8988T (cell line): ENCODE results near the gene RTTN.
"Not testable (repeated sequence)": the region's sequence is repeated elsewhere in the genome, so short reads cannot be mapped to it uniquely, and the experiment has no call there.

Experiments
- DNase-seq: peaks from one replicate; pipeline ENCODE4 v3.0.0; 2011

RTTN gene

DNA sequence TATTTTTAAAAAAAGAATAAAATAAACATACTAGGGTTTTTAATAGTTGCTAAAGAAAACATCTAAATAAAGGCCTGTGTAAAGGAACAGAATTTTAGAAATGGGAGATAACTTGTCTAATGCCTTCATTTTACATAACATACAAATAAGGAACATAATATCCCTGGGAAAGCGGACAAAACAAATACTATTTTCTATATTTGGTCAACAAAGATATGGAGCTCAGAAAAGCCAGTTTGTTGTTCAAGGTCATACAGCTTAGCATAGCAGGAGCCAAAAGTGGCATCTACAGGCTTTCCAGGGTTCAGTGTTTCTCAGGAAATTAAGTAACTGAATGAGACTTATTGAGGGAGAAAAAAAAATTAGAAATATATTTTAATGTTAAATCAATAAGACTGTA lies 184.4 kb downstream of the RTTN start:
- no peak for DNase-seq

DNA sequence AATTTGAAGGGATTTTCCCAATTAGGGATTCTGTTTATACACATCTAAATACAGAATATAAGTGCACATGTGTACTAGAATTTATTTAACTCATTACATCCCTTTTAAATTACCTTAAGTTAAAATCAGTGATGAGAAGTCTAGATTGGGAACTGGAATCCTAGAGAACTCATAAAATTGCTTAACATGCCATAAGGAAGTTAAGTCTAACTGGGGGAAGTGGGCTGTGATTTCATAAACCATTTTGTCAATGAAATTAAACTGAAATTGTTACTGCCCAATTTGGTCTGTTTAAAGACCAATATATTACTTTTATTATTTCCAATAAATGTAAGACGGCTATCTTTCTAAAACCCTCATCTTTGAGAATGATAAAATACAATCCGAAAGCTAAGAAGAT lies 185.5 kb downstream of the RTTN start:
- no peak for DNase-seq

DNA sequence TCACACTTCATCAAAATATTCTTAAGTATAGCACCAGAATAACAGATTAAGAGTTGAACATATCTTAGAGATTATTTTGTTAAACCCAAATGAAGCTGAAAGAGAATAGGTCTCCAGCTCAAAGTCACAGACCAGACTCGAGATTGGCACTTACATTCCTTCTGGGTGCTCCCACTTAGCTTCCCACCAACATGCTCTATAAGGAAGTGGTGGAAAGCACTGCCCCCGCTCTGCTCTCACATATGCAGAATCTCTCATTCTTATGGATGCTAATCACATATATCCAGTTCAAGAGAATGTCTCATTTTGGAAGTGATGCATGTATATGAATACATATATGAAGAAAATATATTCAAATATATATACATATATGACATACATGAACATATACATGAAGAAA lies 186.4 kb downstream of the RTTN start:
- DNase-seq: no peak

DNA sequence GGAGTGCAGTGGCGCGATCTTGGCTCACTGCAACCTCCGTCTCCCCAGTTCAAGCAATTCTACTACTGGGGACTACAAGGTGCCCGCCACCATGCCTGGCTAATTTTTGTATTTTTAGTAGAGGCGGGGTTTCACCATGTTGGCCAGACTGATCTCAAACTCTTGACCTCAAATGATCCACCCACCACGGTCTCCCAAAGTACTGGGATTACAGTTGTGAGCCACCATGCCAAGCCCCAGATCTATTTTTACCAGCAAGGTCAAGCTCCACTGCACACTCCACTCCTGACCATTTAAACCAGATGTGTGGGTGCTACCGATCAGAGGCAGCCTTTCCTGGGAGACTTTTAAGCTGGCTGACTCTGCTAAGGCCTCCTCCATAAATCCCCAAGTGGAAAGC lies 190.4 kb downstream of the RTTN start:
- no peak for DNase-seq

DNA sequence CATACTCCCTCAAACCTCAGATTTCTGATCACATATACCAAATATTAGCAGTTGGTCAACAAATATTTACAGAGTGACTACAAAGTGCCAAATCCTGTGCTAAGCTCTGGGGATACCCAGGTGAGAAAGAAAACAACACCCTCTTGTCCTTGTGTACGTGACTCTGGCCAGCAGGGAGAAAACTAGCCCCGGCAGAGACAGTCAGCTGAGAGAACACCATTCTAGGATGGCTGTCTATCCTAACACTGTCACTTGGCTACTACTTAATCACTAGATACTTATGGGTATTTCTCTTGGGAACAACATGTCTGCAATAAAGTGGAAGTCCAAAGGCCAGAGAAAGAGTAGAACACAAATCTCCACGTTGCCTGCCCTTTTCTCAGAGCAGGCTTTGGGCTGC lies 199.9 kb downstream of the RTTN start:
- DNase-seq: no peak

DNA sequence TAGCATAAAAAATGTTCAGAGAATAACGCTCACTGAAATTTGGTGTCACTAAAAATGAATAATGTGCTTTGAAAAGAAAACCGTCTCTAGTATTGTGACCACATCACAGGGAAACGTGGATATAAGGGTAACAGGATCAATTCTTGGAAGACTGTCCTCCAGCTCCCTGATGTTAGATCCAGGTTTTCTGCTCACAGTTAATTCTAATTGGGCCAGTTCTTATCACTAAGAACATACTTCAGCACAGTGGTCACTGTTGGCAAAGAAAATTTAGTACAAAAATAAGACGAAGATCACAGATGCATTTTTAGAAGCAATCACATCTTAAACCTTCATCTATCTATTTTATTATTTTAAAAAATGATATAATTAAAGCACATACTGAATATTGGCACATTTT lies 200.8 kb downstream of the RTTN start:
- no peak for DNase-seq

DNA sequence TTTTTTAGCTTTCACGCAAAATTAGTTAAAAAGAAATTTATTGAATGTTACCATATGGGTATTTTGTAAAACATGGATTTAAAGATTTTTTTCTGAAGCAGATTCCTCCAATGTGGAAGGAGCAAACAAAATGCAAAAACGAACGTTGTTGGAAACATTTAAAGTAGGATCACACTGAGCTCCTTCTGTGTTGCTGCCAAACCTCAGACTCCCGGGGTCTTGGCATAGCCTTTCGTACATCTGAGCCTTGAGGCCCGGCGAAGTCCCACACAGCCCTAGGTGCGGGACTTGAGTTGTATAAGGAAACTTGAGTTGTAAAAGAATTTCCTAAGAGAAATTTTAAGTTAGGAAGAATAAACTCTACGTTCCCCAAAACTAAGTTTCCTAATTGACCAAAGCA lies 205.8 kb downstream of the RTTN start:
- DNase-seq: no peak

DNA sequence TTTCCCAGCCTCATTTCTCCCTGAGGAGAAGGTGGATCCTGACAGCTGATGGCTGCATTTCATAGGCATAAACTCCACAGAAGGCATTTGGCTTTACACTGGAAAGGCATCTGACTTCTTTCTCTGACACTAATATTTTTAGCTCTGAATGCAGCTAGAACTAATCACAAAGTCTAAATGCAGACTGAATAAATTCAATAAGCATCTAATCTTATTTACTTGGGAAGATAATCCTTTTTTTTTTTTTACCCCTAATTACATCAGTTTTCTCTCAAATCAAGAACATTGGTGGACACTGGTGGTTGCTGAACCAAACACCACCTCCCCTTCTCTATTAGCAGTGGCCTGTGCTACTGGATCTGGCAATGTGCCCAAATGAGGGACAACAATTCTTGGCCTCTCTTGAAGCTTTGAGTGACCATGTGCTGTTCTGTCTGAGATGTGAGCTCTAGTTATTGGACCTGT lies 206.9 kb downstream of the RTTN start:
- DNase-seq: no peak

DNA sequence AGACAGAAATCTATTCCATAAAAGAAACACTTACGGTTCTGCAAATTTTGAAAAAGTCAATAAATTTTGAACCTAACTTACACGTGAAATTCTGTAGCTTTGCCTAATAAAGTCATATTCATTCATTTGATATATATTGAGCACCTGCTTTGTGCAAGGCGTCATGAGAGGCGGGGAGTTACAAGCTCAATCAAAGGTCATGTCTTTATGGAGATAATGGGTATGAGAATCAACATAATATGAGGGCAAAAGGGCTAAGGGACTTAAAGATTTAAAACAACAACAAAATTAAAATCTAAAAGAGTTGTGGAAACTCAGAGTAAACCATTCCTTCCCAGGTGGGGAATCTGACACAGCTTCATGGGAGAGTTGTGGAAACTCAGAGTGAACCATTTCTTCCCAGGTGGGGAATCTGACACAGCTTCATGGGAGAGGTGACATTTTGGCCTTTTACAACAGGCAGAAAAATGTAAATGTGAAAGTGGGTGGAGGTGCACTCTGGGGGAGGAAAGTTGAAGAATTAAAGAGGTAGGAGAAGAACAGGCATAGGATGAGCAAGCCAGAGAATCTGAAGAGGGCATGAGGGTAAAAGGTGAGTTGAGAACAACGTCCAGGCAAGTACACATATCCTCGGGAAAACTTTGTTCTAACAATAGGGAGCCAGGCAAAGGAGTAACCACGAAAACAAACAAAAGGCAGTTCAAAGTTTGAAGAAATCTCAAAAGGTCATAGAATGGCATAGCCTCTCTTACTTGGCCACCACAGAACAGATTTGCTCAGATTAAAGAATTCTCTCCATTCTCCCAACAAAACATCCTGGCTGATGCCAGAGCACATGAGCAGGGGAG lies 208.3 kb downstream of the RTTN start:
- no peak for DNase-seq

DNA sequence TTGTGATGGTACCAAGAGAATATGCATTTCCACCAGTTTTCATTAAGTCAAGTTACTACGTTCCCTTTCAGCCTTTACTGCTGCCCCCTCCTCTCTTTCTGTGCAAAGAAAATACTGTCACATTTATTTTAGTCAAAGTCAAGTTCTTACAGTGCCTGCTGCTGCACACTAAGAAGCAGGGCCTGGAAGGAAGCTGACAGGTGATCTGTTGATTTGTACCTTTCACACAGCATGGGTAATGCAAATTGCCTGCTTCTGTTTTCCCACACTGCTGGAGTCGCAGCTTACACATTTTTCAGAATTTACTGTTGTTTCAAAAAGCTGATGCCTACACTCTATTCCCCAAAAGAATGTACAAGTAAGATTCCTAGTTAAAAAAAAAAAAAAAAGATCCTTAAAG lies 209.1 kb downstream of the RTTN start:
- no peak for DNase-seq

DNA sequence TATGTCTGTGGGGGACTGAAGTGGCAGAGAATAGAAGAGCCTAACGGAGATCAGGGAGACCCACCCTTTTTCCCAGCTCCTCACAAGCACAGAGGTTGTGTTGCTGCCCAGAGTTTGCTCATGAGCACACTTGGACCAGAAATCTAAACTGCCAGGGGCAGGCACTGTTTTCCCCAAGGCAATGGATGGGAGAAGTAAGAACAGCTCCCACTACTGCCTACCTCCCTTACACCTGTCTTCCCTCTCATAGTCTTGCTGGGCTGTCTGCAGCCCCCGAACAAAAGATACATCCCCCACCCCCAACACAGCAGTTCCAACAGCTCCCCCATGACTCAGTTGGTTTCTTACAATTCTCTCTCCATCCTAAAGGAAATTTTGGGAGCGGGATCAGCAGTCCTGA lies 209.7 kb downstream of the RTTN start:
- DNase-seq: no peak

DNA sequence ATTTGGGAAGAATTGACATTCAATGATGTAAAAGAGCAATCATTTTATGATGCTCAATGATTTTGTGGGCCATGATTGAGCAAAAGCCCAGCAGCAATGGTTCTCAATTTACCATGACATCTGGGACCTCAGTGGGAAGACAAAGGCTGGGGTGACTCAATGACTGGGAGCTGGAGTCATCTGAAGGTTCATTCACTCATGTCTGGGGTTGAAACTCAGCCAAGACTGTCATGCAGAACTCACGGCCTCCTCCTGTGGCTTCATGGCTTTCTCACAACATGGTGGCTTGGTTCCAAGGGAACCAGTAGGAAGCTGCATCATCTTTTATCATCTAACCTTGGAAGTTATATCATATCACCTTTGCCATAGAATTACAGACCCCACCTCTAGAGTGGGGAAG lies 212.7 kb downstream of the RTTN start:
- no peak for DNase-seq

DNA sequence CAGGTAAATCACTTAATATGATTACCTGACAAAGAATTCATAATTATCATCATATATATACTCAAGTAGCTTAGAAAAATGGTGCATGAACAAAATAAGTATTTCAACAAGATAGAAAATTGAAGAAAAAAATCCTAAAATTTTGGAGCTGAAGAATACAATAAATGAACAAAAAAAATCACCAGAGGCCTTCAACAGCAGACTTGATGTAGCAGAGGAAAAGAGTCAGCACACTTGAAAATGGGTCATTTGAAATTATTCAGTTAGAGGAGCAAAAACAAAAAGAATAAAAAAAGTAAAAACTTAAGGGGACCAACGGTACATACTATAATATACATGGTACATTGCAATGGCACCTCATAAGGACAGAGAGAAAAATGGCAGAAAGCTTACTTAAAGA lies 217.6 kb downstream of the RTTN start:
- no peak for DNase-seq

DNA sequence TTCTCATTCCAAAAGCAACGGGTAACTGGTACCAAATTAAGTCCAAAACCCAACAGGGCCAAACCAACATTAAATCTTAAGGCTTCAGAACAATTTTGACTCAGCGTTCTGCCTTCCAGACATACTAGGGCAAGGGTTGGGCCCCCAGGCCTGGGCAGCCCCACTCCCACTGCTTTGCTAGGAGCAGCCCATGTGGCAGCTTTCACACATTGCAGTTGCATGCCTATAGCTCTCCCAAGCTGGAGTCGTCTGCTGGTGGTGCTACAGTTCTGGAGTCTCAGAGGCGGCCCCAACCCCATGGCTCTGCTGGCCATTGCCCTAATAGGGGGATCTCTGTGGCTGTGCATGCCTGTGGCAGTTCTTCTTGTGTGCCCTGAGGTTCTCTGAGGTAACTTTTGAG lies 220.2 kb downstream of the RTTN start:
- DNase-seq: no peak

DNA sequence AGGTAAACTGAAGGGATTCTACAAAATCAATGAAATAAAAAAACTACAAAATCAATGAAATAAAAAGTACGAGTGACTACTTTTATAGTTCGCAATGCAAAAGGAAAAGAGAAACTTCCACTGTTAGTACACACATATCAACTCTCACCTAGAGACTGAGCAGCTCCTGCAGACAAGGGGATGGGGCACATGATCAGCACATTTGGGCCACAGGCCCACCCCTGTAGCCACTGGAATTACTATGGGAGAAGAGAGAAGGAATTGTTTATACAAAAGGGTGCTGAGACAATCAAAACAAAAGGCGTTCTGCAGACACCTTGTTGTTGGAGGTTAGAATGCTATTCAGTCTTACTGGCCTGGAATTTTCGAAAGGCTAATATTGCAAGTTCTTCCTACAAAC lies 223.1 kb downstream of the RTTN start:
- no peak for DNase-seq

DNA sequence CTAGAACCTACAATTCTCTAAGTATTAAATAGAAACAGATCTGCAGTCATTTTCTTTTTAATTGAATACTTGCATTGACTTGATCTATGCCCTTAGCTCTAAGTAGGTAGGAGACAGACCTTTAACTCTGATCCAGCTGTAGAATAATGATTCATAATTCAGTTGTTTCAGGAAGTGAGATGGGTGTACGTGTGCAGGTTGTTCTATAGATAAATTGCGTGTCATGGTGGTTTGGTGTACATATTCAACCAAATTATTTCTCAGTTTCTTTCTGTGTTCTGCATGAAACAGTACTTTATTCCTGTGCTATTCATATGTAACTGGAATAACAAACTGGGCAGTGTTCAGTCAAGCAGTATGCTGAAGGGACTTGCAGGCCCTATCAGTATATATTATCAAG lies 223.5 kb downstream of the RTTN start:
- DNase-seq: no peak

DNA sequence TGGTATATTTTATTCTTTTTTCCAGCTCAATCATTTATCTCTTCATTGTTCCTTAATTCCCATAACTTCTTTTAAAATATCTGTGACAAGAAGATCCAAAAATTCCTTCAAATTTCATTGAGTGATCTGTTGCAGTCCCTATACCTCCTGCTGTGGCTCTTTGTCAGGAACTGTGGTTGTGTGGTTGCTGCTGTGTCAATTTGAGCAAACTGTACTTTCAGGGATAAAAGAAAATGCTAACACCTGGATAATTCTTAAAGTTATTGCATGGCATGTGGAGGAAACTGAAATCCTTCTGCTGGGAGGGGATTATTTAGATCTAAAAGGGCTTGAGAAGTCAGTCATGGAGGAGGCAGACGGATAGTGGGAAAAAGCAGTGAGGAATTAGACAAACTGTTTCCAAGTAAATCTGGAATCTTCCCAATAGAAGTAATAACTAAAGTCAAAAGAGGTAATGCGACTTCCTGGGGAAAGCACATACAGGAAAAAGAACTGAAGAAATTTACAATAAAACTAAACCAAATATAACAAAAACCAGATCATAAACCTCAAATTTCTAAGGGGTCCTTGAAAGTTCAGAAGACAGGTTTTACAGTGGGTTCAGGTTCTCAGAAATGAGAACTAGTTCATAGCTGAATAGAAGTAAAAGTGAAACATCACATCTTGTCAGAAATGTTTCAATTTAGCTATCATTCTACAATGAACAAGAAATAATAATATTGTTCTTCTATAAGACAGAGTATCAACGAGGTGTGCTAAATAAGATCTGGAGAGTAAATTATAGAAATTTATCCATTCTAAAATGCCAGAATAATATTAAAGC lies 224.3 kb downstream of the RTTN start:
- no peak for DNase-seq

DNA sequence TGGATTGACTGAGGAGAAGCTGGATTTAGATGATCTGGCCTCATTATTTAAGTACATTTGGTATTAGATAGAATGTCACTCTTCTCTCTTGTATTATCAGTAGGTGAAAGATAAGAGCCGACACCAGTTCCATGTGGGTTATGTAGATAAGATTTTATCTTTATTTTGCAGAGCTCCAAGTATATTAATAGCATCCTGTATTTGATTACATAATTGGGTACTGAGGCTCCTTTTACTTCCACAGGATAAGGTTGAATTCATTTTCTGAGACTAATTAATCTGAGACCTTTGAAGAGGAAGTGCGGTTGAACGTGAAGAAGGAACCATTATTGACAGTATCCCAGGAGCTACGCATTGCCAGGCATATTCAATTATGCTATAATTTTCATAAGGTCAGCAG lies 225.0 kb downstream of the RTTN start:
- DNase-seq: no peak

DNA sequence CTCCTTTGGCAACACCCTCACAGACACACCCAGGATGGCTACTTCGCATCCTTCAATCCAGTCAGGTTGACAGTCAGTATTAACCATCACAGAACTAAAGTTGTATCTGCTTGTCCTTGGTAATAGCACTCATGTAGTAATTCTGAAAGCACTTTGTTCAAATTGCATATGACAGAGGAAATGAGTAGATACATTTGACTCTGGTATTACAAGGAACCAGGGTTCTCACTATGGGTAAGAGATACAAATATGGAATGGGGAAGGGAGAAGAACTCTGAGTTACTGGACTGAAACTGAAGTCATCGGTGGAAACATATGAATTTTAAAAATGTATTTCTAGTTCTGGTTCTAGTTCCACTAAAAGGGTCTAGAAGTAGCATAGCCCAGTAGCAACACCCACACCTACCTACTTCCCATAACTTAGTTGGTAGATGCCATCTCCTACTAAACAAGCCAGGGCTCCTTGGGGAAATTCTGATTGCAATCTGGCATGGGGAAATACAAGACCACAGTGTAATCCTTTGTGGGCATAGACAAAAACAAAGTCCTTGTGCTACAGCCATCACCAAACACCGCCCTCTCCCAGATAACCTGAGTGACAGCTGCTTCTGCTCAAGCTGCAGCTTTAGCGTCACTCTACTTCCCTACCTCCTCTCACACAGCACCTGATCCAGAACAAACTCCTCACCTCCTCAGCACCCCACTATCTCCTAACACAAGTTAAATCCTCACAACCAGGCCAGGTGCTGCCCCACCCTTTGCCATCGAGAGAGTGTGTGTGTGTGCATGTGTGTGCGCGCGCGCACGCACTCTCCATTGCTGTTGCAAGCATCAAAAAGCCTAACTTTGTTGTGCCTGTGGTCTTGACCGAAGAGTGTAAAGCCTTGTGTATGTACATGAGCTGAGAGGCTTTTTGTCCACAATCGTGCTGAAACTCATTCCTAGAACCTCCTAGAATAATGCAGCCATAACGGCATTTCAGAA lies 226.5 kb downstream of the RTTN start:
- no peak for DNase-seq

DNA sequence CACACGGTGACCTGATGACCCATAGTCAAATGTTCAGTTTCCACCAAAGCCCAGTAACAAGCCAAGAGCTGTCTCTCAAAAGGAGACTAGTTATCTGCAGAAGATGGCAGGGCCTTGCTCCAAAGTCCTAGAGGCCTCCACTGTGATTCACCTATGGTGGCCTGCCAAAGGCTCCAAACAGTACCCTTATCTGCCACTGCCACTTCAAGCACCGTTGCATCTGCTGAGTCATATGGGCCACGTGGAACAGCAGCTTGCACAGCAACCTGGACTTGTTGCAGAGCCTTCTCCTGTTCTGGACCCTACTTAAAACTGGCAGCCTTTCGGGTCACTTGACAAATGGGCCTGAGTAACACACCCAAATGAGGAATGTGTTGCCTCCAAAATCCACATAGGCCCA lies 230.2 kb downstream of the RTTN start:
- not testable (repeated sequence) for DNase-seq

DNA sequence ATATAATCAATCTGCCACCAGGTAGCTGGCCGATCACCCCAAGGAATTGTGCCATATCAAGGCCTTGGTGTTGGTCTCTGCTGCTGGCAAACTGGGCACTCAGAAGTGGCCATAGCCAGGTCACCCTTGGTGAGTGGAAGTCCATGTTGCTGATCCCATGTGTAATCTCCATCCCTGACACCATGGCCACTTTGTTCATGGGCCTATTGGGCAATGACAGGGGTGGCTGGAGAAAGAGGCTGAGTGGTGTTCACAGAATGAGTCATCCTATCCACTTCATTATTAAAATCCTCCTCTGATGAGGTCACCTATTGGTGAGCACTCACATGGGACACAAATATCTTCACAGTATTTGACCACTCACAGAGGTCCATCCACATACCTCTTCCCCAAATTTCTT lies 231.1 kb downstream of the RTTN start:
- no peak for DNase-seq

DNA sequence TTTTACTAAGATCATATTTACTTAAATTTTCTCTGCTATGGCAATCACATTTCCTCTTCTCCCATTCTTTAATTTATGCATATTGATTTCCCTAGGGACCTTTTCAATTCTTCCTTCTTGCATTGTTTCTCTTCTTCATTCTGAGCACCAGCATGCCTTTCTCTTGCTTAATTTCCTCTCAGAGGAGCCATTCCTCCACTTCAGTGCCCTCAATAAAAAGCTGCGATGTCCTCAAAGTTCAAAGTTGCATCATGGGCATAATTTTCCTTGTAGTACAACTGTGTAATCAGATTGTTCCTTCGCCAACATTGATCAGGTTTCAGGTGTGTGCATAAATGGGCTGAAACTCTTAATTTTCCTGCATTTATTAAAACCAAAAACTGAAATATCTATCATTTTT lies 236.0 kb downstream of the RTTN start:
- no peak for DNase-seq

DNA sequence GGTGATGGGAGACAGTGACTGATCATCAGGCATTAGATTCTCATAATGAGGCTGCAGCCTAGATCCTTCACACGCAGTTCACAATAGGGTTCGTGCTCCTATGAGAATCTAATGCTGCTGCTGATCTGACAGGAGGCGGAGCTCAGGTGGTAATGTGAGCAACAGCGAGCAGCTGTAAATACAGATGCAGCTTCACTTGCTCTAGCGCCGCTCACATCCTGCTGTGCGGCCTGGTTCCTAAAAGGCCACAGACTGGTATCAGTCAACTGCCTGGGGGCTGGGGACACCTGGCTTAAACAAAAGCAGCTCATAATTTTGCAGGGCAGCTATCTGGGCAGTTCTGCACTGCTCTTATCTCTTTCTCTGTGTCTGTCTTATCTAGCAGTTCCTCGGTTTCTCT lies 237.4 kb downstream of the RTTN start:
- no peak for DNase-seq
